ENCODE data around the gene TADA2B.

The TADA2B gene

DNA sequence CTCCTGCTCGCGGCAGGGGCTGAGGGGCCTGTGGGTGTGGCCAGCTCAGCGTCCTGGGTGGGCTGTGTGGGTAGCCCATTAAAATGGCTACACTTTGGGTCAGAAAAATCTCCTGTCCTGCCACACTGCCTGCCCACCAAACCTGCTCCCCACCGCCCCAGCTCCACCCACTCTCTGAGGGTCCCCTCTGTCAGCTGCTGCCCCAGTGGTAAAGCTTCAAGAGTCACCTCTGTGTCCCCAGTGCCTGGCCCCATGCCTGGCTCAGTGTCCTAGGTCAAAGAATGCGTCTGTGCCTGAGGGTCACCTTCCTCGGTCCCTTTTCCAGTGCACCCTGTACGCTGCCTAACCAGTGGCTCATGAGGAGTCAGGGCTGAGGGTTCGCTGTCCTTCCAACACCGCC lies 24.9 kb upstream of the TADA2B start:
- no peak for DNase-seq

DNA sequence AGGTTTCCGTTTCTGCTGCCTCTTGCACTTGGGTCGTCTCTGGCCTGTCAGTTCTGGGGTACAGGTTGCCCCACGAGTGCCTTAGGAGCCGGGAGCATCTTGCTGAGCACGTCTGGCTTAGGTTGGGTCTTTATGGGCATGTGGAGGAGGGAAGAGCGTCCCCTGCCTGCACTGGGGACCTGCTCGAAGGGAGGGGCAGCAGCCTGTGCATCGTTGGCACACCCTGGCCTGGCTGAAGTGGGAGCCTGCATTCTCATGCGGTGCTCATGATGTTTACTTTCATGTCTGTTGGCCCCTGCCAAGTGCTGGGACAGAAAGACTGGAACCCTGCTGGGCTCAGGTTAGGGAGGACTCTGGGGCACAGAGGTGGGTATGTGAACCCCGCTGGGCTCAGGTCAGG lies 23.8 kb upstream of the TADA2B start:
- no peak for DNase-seq

DNA sequence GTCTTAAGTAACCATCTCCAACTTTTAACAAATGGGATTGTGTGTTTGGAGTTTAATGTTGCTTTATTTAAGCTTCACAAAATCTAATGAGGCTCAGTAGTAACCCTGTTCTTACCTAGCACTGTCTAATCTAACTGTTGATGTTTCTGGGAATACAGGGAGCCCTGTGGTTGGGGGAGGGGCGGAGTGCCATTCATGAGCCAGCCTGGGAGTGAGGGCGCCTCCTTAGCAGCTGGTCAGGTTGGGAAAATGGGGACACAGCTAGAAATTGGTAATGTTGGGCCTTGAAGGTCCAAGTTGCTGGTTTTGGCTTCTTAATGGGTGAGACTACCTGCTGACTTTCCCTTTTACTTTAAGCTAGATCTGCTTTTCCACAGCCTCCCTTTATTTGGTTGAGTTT lies 22.9 kb upstream of the TADA2B start:
- no peak for DNase-seq

DNA sequence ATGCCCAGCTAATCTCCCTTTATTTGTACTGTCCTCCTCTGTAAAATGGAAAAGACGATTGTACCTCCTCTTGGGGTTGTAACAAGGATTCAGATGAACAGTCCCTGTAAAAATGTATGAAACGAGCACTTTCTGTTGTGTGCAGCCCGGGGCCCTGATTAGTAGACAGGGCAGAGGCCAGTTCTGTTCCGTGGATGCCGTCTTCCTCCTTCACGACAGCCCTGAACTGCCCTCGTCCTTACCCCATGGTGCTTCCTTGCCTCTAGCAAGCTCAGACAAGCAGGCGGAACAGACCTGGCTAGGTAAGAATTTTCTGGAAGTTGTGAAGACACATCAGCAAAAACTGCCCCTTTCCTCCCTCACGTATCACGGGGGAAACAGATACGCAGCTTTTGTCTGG lies 22.3 kb upstream of the TADA2B start:
- DNase-seq: no peak

DNA sequence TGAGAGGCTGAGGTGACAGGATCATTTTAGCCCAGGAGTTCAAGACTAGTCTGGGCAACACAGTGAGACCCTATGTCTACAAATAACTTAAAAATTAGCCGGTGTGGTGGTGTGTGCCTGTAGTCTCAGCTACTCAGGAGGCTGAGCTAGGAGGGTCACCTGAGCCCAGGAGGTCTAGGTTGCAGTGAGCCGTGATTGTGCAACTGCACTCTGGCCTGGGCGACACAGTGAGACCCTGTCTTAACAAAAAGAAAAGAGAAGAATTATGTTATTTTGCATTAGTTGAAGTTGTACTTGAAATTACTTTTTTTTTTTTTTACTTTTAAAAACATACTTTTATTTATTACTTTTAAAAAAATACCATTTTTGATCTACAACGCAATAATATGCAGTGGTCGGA lies 21.8 kb upstream of the TADA2B start:
- DNase-seq: no peak

DNA sequence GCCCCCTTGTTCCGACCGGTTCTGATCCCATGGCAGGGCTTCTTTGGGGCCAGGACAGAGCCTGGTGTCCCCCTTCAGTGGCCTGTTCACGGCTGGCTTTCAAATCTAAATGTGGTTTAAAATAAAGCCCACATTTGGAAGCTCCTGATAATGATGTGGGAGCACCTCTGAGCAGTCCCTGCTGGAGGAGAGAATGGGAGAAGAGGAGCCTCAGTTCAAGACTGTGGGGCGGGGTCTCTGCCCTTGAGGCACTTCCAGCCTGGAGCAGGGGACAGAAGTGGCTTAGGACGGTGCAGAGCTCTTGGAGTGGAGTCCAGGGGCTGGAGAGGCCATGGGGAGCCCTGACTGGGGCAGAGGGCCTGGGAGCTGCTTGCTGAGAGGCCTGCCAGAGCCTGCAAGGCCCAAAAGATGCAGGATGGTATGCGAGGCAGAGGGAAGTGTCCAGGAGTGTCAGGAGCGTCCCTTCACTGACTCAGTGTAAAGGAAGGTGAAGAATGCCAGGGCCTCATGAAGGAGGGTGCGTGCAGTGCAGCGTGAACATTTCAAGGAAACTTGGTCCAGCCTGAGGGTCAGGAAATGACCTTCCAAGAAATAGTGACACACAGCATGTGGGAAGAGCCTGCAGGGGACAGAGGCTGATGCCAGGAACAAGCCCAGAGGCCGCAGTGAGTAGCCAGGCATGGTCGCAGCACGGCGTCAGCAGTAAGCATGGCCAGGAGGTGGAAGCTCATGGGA lies 21.1 kb upstream of the TADA2B start:
- DNase-seq: no peak

DNA sequence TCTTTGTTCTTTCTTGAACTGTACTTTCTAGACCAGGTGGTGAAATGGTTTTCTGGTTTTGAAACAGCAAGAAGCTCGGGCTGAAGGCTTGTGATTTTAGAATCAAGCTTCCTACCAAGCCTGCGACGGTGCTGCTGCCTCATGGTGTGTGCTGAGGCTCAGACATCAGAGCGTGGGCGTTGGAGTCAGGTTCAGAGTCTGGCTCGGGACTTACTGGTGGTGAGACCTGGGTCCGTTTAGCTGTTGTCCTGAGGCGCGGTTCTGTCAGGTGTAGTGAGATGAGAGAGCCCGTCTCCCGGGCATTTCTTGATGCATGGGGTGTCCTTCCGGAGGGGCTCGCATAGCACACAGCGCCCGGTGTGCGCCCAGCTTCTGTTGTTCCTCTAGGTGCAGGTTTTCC lies 19.7 kb upstream of the TADA2B start:
- no peak for DNase-seq

DNA sequence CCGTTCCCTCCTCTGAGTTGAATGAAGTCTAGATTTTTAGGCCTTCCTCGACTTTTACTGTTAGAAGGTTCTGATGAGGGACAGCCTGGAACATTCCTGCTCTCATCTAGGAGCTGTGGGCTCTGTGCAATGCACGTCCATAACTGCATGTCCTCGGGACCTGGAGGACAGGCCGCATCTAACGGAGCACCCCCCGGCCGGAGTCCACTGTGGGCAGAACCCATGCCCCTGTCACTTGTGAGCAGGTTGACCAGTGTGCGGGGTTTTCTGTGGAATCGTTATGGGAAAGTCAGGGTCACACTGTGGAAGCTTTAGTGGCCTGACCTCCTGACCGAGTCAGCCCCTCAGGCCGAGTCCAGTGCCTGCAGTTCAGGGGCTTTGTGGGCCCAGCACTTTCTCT lies 19.3 kb upstream of the TADA2B start:
- no peak for DNase-seq

DNA sequence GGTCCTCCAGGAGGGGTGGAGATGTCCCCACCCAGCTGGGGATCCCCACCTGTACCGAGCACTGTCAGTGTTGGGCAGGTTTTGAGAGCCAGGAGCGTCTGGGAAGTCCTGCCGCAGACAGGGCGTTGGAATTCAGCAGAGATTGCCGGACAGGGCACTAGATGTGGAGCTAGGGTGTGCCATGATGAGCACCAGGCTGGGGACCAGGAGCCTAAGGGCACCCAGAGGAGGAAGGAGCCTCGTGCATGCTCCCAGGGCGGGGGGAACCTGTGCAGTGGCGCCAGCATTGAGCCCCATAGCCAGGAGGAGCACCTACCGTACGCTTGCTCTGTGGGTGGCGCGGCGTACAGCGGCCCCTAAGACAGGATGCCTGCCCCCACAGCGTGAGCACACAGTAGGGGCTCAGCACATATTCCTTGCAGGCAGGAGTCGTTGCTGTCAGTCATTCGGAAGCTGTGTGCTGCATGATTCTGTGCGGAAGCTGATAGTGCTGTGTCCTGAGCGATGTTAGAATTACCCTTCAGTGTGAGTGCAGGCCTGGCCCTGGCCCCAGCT lies 18.8 kb upstream of the TADA2B start:
- DNase-seq: no peak

DNA sequence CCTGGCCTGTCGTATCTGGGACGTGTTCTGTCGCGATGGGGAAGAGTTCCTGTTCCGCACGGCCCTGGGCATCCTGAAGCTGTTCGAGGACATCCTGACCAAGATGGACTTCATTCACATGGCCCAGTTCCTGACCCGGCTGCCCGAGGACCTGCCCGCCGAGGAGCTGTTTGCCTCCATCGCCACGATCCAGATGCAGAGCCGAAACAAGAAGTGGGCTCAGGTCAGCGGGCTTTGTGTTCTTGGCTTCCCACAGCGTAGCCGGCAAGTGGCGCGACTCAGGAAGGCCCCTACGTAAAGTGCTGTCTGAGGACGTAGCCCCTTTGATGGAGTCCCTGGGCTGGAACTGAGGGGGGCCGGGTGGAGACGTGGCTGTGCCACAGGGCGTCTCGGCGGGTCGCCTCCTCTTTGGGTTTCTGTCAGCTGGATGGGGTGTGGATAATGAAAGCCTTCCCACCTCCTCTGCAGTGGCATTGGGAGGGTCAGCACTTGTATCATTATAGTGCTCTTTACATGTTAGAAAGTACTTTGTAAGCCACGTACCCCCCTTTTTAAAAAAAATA lies 18.1 kb upstream of the TADA2B start:
- DNase-seq: no peak

DNA sequence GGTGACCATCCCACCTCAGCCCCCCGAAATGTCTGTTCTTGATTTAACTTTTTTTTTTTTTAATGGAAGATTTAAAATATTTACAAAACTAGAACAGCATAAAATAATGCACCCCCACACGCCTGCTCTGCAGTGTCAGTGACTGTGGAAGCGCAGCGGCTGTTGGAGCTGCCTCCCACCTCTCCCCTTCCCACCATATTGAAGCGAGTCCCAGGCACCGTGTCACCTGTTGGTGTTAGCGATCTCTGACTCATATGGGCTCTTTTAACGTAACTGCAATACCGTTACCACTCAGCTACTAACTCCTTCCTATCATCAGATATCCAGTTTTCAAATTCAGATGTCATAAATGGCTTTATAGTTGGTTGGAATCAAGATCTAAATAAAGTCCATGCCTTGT lies 17.1 kb upstream of the TADA2B start:
- no peak for DNase-seq

DNA sequence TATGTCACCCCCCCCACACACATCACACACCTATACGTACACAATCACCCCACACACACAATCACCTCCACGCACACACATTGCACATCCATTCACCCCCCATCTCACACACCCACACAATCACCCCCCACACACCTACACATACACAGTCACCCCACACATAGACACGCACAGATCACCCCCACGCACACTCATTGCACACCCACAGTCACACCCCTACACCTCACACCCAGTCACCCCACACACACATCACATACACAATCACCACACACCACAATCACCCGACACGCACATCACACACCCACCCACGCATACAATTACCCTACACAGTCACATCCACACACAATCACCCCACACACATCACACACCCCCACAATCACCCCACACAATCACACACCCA lies 15.9 kb upstream of the TADA2B start:
- no peak for DNase-seq

DNA sequence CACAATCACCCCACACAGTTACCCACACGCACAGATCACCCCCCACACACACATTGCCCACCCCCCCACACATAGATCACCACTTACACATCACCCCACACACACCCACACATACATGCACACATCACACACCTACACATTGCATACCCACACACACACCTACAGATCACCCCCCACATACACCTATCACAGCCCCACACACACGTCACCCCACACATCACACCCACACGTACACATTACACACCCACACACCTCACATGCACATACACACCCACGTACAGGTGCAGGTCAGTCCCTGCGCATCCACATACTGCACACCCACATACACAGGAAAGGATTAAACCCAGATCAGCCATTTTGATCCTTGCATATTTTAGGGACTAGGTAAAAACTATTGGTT lies 15.3 kb upstream of the TADA2B start:
- DNase-seq: no peak

DNA sequence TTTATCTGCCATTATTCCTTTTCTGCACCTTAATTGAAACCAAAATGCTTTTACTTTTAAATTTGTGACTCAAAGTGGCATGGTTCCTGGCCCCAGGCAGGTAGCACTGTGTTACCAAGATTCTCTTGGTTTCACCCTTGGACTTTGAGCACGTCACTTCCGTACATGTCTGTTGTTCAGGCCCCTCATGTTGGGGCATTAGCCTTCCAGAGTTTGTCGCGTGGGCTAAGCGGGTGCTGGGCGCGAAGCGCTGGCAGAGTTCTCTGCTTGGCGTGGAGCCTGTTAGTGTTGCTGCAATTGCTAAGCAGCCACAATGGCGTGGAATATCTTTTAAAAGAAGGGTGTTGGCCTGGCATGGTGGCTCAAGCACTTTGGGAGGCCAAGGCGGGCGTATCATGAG lies 14.0 kb upstream of the TADA2B start:
- no peak for DNase-seq

DNA sequence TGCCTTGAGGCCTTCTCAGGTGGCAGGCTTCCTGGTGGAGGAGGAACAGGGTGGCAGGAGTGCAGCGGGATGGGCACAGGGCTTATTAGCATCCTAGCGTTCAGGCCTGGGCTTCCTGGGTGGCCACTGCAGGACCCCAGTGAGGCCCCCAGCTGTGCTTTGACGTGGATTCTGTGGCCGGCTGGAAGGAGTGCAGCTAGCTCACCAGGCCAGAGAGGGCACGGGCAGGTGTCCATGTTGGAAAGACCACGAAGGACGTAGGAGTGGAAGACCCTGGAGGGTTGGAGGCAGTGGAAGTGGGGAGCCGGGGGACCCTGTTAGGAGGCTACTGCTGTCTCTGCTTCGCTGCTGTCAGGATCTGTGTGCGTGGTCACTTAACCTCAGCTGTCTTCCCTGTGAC lies 13.3 kb upstream of the TADA2B start:
- no peak for DNase-seq

DNA sequence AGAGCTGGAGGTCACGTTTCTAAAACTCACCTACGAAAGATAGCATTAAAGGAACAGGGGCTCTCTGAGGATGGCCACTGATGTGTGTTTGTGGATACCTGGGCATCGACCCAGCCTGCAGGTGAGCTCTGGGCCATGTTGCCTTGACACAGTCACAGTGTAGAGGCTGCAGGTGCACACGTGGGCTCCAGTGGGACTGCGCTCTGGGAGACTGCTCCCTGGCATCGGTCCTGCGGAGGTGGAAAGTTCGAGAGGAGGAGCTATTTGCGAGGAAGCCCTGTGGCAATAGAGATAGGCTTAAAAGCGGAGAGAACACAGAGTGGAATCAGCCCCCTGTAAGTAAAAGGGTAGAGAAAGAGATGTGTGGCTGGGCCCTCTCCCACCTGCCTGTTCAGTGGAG lies 12.3 kb upstream of the TADA2B start:
- no peak for DNase-seq

DNA sequence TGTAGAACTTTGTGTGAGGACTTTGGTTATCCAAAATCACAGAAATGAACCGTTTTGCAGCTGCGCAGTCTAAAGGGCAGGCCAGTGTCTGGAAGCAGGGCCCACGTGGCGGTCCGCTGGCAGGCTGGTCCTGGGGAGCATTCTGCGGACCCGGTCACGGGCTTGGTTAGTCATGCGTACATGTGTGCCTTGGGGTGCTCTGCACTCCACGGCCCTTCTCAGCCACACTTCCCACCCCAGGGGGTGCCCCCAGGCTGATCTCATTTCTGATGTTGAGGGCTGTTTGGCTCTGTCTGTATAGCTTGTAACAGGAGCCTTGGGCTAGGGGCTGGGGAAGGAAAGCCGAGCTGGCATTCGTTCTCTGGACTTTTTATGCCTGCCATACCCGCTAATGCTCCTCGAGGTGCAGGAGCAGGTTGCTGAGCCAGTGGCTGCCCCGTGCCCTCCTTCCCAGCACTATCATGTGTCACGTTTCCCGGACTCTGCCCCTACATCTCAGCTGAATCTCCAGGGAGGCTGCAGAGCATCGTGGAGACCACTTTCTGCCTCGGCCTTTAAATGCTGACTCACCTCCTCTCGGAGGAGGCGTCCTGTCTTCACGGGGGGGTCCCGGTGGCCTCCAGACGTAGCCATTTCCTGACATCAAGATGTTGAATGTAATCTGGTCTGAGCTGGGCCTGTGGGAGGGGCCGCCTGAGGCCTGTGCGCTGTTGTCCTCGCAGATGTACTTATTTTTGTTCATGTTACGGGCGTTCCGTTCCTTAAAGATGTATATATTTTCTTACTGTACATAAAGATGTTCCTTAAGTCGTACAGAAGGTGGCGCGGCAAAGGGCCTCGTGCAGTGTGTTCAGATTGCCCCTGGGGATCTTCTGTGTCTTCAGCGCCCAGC lies 11.4 kb upstream of the TADA2B start:
- no peak for DNase-seq

DNA sequence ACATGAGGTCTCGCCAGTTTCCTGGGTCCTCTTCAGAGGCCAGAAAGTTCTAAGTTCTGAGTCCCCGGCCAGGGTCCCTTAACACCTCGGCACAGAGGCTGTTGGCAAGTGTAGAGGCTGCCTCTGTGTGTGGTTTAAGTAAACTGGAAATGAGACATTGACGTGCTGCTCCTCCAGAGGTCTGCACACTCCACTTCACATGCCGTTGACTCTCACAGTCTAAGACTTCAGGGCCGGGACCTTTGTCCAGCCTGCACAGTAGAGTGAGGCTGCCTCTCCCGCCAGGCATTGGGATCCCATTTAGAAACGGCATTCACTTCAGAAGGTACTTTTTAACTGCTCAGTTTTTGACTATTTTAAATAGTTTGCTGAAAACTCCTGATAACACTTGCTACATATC lies 10.6 kb upstream of the TADA2B start:
- DNase-seq: no peak

DNA sequence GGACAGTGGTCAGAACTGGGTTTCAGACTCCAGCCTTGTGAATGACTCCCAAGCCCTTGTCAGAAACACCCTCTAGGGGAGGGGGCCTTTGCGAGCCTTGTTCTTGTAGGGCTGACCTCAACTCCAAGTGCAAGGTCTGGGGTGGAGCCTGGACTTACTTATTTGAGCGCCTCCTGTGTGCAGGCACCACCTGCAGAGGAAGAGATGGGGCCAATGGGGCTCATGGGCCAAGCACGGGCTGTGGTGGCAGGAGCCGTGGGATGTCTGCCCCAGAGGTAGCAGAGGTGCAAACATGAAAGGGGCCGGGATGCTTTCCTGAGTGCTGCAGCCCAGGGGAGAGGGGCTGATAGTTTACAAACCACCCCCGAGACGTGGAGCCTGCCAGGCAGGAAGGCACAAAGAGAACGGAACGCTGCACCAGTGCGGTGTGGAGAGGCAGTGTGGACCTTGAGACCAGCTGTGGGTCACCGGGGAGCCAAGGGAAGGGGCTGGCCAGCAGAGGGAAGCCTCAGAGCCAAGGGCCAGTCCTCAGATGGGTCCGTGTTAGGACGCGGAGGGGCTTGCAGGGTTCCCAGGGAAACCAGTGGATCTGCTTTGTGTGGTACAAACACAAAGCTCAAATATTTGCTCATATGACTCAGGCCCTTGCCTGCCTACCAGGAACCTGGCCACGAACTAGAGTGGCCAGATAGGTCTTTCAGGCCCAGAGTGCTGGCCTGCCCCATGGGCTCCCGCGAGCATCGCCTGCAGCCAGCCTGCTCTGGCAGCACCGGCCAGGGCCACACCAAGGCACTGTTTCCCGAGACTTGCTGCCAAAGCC lies 8.7 kb upstream of the TADA2B start:
- DNase-seq: no peak

DNA sequence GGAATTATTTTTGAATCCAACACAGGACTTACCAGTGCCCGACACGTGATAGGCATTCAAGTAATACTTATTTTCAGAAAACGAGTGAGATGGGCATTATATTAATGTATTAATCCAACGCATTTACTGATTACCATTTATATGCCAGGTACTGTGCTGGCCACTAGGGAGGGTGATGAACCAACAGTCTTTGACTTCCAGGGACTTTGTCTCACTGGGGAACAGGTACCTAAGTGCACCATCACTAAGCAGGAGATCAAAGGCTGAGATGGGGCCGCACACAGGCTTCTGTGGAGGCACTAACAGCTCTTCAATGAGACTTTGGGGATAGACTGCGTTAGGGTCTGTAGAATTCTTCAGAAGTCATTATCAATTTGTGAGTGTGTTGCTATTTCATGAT lies 5.7 kb upstream of the TADA2B start:
- no peak for DNase-seq

DNA sequence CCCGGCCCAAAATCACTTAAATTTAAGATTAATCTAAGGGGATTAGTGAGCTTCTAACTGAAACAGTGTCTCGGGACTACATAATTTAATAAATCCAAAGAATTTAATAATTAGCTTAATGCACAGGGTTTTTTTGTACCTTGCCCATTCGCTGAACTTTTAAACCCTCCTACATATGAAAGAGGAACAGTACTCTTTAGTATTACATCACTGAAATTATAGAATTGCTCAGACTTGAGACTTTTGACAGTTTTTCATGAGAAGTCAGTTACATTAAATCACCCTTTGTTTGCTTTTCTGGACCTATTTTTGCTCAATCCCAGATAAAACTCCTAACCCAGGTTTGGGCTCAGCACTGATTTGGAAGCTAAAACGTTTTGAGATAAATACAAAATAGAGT lies 2.4 kb upstream of the TADA2B start:
- no peak for DNase-seq

DNA sequence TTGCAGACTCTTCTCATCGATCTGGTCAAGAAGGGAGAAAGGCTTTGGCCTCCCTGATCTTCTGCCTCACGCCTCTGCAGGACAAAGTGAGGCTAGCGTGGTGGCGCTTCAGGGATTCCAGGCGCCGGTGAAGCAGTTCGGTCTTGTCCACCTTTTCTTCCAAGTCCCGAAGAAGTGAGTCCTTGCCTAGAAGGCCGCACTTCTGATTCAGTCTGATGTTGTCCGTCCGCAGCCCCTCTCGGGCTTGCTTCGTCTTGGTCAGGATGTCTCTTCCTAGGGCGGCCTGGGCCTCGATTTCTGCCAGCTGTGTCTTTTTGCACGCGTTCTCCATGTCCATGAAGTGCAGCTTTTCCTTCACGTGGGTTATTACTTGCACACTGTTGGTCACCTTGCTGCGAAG lies 1.9 kb upstream of the TADA2B start:
- DNase-seq: no peak
